HG03378 (cell line): ENCODE data around the gene STPG2.
A peak's percentile ranks its signal among the peaks of the same experiment; 100 is the strongest.
"Not testable (repeated sequence)": the region's sequence is repeated elsewhere in the genome, so short reads cannot be mapped to it uniquely, and the experiment has no call there.

Experiments
- ATAC-seq: cut with Tn5 transposase; IDR thresholded peaks from one replicate; pipeline ENCODE4 v1.9.1; 2021; ENCODE audit warnings: mild to moderate bottlenecking, moderate library complexity; ENCODE audit not compliant: unreplicated experiment

Gene STPG2

DNA sequence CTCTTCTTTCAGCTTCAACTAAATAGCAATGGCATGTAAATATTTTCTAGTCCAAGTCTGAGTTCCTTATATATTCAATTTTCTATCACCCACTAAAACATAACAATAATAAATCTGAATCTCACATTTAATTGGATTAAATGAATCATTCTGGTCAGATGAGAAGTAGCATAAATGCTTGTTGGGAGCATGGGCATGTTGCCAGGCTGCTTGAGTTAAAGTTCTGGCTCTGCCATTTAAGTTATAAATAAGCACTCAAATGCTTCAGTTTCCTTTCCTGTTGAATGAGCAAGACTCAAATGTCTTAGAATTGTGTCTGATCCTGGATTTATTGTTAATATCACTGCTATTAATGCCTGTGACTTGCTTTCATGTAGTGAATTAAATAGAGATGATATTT, 496.3 kb downstream of the STPG2 start:
- no peak for ATAC-seq

DNA sequence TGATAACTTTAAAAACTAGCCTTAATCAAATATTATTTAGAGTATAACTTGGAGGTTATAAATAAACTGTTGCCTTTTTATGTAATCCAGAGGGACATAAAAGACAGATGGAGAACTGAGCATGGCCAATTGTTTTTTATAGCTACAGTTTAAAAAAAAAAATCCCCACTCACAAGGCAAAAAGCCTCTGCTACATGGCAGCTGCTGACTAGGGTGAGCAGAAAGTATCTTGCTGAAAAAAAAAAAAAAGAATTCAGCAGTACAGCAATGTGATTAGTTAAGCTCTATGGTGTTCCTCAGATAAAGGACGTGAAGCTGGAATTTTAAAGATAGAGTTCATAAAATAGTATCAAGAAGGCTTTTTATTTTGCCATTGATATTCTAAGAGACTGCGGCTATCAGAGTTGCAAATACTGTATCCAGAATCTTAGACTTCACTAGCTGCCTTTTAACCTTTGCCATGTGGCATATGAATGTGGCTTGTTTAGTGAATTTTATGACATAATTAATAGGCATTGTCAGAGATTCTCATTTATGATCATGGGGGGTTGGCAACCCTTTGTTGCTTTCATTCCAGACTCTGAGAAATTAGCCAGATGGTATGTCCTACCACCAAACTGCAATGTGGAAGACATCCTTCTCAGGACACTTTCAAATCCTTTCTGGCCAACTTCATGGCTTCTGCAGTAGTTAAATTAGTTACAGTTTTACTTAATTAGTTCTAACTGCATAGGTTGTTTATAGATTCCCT, 498.0 kb downstream of the STPG2 start:
- ATAC-seq, result no peak

DNA sequence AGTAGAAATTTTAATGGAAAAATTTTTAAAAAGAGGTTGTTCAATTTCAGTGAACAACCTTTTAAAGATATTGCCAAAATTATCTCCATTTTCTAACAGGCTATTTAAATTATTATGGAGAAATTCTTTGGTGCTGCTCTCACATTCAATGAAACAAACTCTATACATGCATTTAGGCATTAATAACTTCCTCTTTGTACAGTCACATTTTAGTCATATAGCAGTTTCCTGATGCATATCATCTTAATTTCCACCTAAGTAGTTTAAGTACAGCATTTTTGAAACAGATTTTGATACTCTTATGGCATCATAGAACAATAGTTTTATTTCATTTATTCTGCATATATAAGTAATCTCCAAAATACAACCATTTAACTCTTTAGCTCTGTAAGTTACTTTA, 500.1 kb downstream of the STPG2 start:
- ATAC-seq, result no peak

DNA sequence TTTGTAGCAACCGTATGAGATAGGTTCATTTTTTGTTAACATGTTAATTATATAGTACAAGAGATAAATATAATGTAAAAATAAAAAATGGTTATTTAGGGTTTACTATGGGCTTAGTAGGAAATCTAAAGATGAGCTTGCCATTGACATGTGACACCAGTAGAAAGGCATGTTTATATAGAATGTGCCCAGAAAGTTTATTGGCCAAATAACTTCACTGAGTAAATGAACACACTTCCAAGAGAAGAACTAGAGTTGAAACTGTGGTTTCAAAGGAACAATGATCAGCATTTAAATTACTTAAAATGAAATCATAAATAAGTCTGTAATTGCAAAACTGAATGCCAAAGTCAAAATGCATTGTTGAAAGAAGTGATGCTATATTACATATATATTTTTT, 503.3 kb downstream of the STPG2 start:
- ATAC-seq, result no peak

DNA sequence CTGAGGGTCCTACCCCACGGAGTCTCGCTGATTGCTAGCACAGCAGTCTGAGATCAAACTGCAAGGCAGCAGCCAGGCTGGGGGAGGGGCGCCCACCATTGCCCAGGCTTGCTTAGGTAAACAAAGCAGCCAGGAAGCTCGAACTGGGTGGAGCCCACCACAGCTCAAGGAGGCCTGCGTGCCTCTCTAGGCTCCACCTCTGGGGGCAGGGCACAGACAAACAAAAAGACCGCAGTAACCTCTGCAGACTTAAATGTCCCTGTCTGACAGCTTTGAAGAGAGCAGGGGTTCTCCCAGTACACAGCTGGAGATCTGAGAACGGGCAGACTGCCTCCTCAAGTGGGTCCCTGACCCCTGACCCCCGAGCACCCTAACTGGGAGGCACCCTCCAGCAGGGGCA, 509.4 kb downstream of the STPG2 start:
- ATAC-seq, result not testable (repeated sequence)

DNA sequence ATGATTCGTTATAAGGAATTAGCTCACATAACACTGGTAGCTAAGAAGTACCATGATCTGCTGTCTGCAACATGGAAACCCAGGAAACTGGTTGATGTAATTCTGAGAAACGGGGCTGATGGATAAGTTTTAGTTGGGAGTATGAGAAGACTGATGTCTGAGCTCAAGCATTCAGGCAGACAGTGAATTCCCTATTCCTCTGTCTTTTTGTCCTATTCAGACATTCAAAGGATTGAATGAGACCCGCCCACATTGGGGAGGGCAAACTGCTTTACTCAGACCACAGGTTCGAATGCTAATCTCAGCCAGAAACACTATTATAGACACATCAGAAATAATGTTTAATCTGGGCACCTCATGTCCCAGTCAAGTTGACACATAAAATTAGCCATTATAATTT, 515.5 kb downstream of the STPG2 start:
- ATAC-seq, result no peak

DNA sequence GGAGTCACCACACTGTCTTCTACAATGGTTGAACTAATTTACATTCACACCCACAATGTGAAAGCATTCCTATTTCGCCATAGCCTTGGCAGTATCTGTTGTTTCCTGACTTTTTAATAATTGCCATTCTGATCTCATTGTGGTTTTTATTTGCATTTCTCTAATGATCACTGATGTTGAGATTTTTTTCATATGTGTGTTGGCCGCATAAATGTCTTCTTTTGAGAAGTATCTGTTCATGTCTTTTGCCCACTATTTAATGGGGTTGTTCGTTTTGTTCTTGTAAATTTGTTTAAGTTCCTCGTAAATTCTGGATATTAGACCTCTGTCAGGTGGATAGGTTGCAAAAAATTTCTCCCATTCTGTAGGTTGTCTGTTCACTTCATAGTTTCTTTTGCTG, 519.1 kb downstream of the STPG2 start:
- no peak for ATAC-seq

DNA sequence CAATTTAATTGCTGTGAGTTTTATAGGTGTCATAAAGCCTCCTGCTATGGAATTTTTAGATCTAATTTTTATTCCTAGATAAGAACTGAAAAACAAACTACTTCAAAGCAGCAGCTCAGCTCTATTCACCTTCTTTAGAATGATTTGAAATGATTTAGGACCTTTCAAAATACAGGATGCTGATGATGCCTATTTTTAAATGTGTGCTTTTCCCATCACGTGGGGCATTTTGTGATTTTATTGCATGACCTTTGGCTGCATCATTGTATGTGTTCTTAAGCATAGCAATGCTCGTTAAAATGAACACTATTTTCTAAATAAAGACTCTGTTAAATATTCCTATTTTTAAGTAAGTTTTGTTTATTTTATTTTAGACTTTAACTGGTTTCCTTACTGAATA, 537.3 kb downstream of the STPG2 start:
- ATAC-seq, result no peak

DNA sequence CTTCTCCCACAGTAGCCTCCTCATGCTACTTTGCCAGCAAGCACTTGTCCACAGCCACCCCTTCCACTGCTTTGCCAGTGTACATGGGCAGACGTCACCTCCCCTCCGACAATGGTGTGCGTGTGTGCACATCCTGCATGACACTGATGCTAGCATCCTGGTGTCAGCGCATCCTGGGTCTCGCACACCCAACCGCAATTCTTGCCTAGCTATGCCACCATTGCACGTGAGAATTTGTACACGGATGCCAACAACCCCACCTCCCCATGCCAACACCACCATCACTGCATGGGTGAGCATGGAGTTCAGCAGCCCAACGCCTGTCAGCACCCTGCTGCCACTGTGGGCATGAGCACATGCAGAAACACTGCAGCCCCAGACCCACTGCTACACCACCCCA, 550.0 kb downstream of the STPG2 start:
- no peak for ATAC-seq

DNA sequence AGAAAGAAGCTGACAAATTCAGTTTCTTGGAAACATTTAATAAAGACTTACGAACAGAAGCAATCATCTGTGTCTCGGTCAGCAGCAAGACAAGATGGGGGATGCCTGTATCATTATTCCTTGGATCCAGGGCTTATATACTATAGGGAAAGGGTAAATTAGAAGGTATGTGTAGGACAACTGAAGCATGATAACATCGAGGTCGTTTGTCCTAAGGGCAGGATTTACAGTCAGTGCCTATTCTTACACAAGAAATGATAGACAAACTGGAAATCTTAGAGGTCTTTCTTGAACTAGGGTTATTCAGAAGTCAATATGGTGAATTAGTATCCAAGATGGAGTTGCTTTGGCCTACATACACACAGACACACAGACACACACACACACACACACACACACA, 553.0 kb downstream of the STPG2 start:
- no peak for ATAC-seq

DNA sequence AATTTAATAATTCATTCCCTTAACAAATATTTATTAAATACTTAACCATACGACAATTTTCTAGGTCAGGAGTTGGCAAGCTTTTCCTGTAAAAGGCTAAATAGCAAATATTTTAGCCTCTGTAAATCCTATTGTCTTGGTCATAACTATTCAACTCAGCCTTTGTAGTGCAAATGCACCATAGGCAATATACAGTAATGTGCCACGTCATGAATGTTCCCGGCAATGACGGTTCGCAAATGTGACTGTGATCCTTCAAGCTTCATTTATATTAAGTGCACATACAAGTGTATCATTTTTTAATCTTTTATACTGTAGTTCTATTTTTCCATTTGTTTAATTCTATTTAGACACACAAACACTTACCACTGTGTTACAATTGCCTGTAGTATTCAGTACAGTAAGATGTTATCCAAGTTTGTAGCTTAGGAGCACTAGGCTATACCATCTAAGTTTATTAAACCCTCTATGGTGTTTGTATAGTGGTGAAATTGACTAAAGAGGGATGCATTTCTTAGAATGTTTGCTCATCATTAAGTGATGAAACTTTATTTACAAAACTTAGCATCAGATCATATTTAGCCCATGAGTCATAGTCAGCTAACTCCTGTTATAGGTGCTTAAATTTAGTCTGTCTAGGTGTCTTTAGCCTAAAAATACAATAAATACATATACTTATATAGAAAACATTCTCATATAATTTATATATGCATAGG, 553.6 kb downstream of the STPG2 start:
- ATAC-seq, result no peak

DNA sequence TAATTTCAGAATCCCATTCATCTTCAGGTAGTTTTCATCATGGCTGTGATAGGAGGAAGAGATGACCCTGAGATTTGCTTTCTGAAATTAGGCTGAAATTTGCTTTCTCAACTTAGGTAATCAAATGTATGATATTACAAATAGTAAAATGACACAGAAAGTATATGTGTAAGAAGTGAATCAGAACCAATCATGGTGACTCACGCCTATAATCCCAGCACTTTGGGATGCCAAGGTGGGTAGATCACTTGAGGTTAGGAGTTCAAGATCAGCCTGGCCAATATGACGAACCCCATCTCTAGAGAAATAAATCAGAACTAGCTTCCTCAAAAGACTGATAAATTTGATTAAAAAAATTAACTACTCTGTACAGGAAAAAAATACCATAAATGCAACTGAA, 555.4 kb downstream of the STPG2 start:
- no peak for ATAC-seq

DNA sequence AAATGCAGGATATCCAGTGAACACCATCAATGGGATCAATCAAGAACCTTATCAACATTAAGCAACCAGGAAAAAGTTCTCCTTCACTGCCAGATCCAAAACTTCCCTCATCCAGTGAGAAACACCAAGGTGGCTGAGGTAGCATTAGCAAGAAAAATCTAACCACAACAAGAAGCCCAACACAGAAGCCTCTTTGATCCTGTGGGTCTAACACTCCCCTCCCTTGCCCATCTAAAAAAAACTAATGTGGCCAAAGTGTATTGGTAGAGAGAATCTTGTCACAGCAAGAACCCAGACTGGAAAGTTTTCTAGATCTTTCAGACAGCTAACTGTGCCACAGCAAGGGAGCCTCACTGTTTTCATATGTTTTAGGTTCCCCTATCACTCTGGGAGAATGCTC, 558.0 kb downstream of the STPG2 start:
- no peak for ATAC-seq

DNA sequence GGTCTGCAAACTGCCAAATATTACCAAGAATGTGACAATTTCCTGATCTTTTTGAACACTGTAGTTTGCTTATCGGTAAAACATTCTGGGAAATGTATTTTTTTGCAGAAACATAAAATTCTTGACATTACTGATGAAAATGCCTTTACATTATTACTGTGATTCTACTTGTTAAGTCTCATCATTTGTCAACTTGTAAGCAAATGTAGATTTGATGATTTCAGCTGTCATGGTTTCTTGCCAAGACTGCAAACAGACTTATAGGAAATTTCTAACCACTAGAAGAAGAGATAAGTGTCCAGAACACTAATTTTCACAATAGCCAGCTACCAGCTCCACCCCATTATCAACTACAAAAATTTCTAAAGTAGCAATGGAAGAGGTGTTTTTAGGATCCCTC, 560.4 kb downstream of the STPG2 start:
- ATAC-seq, result no peak

DNA sequence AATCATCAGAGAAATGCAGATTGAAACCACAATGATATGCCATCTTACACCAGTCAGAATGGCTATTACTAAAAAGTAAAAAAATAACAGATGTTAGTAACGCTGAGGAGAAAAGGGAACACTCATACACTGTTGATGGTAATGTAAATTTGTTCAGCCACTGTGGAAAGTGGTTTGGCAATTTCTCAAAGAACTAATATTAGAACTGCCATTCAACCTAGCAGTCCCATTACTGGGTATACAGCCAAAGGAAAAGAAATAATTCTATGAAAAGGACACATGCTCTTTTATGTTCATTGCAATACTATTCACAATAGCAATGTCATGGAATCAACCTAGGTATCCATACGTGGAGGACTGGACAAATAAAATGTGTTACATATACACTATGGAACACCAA, 566.3 kb downstream of the STPG2 start:
- no peak for ATAC-seq

DNA sequence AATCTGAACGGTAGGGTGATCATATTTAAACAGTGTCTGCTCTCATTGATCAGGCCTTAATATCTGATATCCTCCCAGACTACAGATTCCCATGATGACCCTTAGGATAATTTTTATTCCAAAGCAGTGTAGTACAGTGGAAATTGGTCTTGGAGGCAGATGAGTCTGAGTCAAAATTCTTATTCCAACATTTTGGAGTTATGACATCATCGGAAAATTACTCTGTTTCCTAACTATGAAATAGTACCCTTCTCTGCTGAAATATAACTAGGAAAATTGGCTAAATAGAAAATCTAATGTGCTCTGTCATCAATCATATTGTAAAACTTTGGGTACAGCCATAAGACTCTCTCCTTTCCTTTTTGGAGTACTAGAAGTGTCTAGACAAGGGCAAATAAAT, 583.3 kb downstream of the STPG2 start:
- ATAC-seq, result no peak

DNA sequence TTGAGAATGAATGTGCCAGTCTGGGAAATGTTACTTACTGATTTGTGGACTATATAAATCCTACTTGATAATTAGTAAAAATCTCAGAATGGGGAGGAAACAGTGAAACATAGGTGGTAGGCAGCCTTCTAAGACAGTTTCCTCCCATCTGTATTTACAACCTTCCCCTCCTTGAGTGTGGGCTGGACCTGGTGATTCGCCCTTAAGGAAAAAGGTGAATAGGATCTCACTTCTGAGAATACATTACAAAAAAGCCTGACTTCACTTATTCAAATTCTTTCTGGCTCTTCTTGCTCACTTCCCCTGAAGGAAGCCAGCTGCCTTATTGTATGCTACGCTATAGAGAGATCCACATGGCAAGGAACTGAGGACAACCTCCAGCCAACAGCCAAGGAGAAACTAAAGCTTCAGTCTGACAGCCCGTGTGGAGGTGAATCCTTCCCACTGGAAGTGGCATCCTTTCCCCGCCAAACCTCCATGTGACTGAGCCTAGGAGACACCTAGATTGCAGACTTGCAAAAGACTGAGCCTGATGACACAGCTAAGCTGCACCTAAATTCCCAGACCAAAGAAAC, 585.0 kb downstream of the STPG2 start:
- no peak for ATAC-seq

DNA sequence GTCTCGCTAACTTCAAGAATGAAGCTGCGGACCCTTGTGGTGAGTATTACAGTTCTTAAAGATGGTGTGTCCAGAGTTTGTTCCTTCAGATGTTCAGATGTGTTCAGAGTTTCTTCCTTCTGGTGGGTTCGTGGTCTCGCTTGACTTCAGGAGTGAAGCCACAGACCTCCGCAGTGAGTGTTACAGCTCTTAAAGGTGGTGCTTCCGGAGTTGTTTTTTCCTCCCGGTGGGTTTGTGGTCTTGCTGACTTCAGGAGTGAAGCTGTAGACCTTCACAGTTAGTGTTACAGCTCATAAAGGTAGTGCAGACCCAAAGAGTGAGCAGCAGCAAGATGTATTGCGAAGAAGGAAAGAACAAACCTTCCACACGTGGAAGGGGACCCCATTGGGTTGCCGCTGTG, 592.6 kb downstream of the STPG2 start:
- not testable (repeated sequence) for ATAC-seq

DNA sequence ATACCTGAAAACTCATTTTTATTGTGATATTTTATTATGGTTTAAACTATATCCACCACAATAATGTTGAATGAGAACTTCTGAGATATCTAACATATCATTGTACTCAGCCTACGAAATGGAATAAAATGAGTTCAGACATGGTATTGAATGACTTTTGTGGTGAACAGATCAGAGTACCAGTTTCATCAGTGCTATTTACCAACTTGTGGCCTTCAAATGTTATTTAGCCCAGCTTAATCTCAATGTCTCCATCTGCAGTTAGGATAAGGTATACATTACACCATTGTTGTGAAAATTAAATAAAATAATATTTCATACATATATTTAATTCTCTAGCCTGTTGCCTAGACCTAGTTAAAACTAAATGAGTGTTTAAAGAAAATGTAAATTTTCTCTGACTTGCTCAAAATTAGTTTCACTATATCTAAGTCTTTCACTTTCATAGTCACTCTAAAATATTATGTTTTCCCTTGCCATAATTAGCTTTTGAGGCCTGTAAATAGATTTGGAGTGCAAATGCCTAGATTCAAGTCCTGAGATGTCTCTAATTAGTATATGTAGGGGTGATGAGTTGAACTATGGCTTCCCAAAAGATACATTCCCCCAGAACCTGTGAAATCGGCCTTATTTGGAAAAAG, 594.2 kb downstream of the STPG2 start:
- ATAC-seq, result peak; percentile 52

DNA sequence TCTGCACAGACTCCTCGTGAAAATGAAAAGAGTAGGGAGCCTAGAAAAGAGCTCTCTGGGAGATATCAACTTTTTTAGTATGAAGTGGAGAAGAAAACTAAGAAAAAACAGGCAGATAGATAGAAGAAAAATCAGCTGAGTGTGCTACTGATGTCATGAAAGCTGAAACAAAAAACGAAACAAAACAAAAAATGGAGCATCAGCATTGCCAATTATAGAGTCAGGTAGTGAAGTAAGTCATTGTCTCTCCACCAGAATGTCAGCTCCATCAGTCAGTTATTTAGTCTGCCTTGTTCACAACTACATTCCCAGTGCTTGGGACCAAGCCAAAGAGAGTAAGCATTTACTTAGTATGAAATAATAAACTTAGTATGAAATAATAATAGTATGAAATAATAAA, 595.1 kb downstream of the STPG2 start:
- ATAC-seq, result no peak

DNA sequence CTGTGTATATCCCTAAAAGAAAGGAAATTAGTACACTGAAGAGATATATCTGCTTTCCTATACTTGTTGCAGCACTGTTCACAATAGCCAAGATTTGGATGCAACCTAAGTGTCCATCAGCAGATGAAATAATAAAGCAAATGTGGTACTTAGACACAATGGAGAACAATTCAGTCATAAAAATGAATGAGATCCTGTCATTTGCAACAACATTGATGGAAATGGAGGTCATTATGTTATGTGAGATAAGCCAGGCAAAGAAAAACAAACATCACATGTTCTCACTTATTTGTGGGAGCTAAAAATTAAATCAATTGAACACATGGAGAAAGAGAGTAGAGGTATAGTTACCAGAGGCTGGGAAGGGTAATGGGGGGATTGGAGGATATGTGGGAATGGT, 611.9 kb downstream of the STPG2 start:
- ATAC-seq, result no peak

DNA sequence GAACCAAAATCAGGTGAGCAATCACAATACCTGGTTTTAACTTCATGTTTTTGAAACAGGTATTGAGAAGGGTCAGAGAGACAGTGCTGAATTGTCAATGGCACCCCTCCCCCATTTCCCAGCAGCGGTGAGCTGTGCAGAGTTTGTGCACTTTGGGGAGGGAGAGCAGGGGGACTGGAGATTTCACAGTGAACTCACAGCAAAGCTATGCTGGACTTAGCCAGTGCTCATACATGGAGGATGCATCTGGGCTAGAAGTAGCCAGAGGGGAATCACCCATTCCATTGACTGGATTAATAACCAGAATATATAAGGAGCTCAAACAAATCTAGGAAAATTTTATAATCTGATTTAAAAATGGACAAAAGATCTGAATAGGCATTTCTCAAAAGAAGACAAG, 612.6 kb downstream of the STPG2 start:
- no peak for ATAC-seq
